LoVo (cell line): ENCODE measurements around the gene IFNK.
A peak's percentile ranks its signal among the peaks of the same experiment; 100 is the strongest.
"Not testable (repeated sequence)": the region's sequence is repeated elsewhere in the genome, so short reads cannot be mapped to it uniquely, and the experiment has no call there.

Experiments used
- DNase-seq: peaks from one replicate; pipeline ENCODE4 v3.0.0-alpha.2; 2016; ENCODE audit warnings: low spot score

IFNK gene

GRCh38 chr9:27524236-27524635 lies at the start of gene IFNK:
TSS of gene IFNK (plus strand) at chr9:27524290. CDS start at chr9:27524337, 47 bp downstream.
- no peak for DNase-seq

- DNase-seq, result no peak
Measured at GRCh38 chr9:27474305-27474704, 49.8 kb upstream of the IFNK start.

GRCh38 chr9:27475057-27475595 lies 49.0 kb upstream of the IFNK start:
- no peak for DNase-seq

- DNase-seq, result no peak
Measured at GRCh38 chr9:27476870-27477515, 47.1 kb upstream of the IFNK start.

- no peak for DNase-seq
Measured at GRCh38 chr9:27478322-27478721, 45.8 kb upstream of the IFNK start.

GRCh38 chr9:27482709-27483108 lies 41.4 kb upstream of the IFNK start:
- DNase-seq, result no peak

GRCh38 chr9:27483576-27483975 lies 40.5 kb upstream of the IFNK start:
- DNase-seq, result no peak

- DNase-seq, result no peak
Measured at GRCh38 chr9:27485158-27485557, 38.9 kb upstream of the IFNK start.

- DNase-seq, result no peak
Measured at GRCh38 chr9:27487128-27487640, 36.9 kb upstream of the IFNK start.

- no peak for DNase-seq
Measured at GRCh38 chr9:27487927-27488326, 36.2 kb upstream of the IFNK start.

GRCh38 chr9:27489087-27489876 lies 34.8 kb upstream of the IFNK start:
- no peak for DNase-seq

- no peak for DNase-seq
Measured at GRCh38 chr9:27491154-27491553, 32.9 kb upstream of the IFNK start.

- DNase-seq, result no peak
Measured at GRCh38 chr9:27495480-27496134, 28.5 kb upstream of the IFNK start.

- no peak for DNase-seq
Measured at GRCh38 chr9:27496135-27496504, 28.0 kb upstream of the IFNK start.

GRCh38 chr9:27497883-27498417 lies 26.1 kb upstream of the IFNK start:
- no peak for DNase-seq

- peak; percentile 63 for DNase-seq
Measured at GRCh38 chr9:27499451-27499850, 24.6 kb upstream of the IFNK start.

GRCh38 chr9:27500902-27501301 lies 23.2 kb upstream of the IFNK start:
- not testable (repeated sequence) for DNase-seq

- no peak for DNase-seq
Measured at GRCh38 chr9:27503623-27504022, 20.5 kb upstream of the IFNK start.

- no peak for DNase-seq
Measured at GRCh38 chr9:27504259-27504658, 19.8 kb upstream of the IFNK start.

GRCh38 chr9:27505744-27506161 lies 18.3 kb upstream of the IFNK start:
- DNase-seq, result no peak

- DNase-seq, result no peak
Measured at GRCh38 chr9:27506981-27507380, 17.1 kb upstream of the IFNK start.

- DNase-seq, result no peak
Measured at GRCh38 chr9:27510780-27511179, 13.3 kb upstream of the IFNK start.
